SKM-1 treated with dmso at 0.1 percent for 144 hours (cell line): ENCODE measurements around the gene GSG1.

Experiments used
- DNase-seq: peaks from one replicate; lab custom pipeline; 2025; ENCODE audit not compliant: unreplicated experiment; lab: John Stamatoyannopoulos, UW

Gene GSG1

DNA sequence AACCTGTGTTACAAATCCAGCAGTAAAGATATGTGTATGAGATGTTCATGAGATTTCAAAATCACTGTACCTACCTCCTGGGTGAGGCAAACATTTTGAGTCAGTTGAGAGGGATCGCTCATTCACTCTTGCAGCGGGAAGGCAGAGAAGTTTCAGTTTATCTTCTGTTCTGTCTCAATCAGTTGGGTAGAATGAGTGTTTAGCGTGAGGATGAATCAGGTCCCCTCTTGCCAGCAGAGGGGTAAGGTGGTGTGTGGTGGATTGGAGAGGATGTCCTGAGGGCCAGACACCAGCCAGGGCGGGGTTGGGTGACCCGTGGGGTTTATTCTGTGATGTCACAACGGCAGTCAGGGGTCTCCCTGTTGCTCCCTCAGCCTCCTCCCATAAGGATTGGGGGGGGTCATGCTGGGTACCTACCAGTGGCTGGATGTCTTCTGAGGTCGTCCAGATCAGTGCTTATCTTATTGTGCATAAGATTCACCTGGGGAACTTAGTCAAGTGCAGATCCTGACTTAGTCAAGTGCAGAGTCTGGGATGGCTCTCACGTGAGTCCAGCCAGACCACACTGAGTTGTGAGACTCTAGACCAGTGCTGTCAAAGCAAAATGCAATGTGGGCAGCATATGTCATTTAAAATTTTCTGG is at the start of gene GSG1:
Gene GSG1 (minus strand): TSS at position 277 of the 643 bp plus-strand sequence. CDS start 155 bp downstream, at position 122.
- DNase-seq = no peak

DNA sequence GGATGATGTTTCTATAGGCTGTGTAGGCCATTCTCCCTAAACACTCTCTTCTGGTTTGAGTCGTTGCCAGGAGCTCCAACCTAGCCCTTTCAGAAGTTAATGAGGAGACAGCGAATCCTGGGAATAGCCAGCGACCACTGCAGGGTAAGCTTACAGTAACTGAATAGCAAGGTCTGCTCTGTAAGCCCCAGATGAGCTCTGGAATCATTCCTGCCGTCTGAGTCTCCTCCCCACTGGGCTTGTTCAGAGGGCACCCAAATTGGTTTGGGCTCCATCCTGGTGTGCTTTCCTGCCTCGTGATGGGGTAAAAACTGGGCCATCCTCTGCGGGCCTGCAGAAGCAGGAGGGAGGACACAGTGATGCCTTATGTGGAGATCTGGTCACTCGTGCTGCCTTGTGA is 49.7 kb upstream of the GSG1 start:
- DNase-seq = no peak

DNA sequence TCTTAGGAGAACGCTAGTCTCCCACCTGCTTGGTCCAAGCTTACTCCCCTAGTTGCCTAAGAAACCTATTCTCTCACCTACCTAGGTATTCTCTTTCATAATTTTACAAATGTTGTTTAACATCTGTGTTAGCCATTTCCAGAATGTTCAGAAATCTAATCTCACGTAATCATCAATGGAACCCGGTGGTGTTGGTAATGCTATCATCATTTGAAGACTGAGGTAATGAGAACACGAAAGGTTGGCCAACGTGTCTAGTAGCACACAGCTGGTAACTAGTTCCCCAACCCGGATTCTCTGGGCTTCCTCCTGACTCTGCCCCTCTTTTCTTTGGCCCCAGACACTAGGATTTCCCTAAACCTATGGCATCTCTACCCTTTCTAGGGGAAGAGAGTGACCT is 49.3 kb upstream of the GSG1 start:
- DNase-seq = no peak

DNA sequence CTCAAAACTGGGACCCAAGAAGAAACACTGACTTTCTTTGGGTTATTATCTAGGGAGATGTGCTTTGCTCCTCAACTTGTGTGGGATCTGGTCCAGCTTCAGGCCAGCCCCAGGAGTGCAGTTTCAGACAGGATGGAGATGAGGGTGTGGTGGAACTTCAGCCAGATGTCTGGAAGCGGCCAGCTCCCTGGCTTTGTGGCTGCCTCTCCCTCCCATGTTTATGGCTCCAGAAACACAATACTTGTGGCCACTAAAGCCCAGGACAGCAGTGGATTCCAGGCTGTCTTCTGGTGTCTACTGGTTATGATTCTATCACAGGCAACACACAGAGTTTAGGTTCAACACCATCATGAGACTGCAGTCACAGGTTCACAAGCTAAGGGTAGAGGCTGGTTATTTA is 48.8 kb upstream of the GSG1 start:
- no peak for DNase-seq

DNA sequence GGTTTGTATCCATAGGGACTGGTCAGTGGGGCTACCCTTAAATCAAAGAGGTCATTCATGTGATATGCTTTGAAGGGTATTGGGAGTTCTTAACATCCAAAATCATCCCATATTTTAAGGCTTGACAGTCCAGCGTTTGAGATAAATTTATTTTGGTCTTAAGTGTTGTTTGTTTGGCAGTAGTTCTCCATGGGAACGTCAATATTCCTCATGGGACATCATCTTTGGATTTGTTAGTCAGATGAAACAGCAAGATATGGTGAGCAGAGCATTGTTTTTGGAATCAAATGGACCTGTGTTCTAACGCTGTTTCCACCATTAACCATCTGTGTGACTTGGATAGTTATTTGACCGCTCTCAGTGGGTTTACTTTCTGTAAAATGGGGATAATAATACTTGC is 45.9 kb upstream of the GSG1 start:
- DNase-seq = no peak

DNA sequence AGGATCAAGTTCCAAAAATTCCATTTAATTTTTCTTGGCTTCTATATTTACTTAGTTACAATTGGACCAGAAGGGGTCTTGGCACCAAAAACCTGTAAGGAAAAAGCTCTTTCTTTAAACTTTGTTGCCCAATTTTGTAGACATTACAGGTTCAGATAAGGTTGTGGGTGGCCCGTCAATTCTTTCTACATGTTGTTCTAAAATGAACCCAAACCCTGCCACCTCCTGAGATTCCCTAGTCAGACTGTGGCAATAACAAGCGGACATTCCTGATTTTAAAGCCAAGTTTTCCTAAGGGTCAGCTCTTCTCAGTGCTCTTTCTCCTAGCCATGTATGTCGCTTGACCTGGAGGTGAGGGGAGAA is 45.0 kb upstream of the GSG1 start:
- no peak for DNase-seq

DNA sequence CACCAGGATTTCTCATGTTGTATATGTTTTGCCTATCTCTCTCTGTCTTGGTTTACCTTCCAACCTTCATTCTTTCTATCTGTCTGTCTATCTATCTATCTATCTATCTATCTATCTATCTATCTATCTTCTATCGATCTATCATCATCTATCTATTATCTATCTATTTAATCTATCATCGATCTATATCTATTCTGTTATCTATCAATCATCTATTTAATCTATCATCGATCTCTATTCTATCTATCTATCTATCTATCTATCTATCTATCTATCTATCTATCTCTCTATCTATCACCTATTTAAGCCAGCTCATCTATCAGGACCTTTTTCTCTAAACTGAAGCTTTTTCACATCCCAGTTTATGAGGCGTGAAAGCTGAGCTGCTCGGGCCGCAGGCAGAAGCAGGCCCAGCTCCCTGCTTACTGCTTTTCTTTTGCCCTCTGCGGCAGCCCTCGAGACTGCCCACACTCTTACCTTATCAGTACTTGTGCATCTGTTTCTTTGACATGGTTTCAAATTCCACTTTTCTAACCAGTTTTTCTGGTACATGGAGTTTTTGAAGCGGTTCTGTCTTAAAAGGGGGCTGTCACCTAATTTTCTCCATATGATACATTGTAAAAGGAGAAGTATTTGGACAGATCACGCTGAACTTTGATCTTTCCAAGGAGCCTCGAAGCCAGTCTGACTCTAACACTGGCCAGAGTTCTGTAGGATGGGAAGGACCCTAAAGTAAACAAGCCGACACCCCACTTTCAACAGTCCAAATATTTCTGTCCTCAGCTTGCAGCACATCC is 44.4 kb upstream of the GSG1 start:
- DNase-seq = no peak

DNA sequence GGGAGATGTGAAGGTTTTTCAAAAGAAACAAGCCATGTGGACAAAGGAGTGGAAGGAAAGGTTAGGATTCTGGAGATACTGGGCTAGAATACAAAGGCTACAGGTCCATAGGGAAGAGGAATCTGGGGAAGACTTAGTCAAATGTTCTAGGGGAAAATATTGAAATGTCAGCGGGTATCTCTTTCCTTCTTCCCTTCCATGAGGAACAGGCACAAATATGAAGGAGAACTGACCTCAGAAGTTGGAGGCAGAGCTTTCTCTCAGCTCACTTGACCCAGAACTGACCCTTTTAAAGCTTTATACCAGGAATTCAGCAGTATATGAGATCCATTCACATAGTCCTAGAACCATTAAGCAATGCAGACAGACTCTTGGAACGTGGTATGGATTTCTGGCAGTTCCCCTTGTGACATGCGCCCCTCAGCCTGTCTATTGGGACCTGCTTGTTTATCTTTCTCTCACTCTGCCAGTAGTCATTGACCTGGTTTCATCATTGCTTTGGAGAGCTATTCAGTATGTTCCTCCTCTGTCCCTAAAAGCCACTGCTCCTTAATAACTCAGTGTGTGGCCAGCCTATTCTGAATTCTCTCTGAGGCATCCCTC is 43.0 kb upstream of the GSG1 start:
- no peak for DNase-seq

DNA sequence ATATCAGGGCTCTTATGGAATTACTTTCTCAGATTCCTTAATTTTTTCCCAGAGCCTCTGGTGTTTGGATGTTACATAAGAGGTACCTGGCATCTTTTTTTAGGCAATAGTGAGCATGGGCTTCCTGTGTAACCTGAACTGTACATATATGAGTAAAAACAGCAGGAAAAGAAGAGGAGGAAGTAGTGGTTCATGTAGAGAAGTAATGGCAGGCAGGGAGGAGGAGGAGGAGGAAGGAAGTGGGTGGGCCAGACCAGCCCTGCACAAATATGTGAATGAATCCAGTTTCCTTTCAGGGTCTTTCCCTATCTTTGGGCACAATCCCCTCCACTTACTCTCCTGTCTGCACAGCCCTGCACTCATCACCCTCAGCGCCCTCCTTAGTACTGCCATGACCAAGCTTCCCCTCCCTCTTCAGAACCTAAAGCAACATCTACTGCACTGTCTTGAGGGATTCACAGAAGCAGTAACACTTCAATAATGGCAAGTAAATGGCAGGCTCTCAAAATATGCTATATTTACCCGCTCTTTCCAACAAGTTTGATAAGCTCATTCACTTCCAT is 40.9 kb upstream of the GSG1 start:
- DNase-seq = peak; percentile 23

DNA sequence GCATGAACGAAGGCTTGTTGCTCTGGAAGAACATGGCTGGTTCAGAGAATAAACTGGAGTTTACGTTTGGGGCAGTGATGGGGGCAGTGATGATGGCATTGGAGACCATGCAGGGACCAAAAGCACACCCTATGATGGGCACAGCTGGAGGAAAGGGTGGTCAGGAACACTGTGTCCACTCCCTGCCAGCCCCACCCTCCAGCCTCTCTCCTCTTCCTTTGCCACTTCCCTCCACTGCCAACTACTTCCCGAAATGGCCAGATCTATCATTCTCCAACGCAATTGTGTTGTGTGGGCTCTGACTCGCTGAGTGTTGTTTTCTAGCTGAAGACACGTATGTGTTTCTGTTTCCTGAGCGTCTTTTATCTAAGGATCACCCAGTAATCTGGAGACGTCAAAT is 39.3 kb upstream of the GSG1 start:
- DNase-seq = no peak

DNA sequence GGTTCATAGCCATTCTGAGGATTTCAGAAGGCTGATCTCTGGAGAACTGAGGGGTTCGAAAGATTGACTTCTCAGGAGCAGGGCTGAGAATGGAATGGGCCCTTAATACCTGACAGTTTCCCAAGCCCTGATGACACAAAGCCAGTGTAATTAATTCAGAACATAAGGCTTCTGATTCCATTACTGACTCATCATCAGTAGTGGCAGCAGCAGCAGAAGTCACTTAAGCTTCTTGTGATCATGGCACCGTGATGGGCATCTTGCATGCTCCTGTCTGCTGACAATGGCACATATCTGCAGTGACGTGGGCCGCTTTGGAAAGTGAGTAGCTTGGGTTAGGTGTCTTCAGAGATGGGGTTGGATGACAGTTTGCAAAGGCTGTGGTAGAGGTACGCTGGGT is 38.2 kb upstream of the GSG1 start:
- DNase-seq = no peak

DNA sequence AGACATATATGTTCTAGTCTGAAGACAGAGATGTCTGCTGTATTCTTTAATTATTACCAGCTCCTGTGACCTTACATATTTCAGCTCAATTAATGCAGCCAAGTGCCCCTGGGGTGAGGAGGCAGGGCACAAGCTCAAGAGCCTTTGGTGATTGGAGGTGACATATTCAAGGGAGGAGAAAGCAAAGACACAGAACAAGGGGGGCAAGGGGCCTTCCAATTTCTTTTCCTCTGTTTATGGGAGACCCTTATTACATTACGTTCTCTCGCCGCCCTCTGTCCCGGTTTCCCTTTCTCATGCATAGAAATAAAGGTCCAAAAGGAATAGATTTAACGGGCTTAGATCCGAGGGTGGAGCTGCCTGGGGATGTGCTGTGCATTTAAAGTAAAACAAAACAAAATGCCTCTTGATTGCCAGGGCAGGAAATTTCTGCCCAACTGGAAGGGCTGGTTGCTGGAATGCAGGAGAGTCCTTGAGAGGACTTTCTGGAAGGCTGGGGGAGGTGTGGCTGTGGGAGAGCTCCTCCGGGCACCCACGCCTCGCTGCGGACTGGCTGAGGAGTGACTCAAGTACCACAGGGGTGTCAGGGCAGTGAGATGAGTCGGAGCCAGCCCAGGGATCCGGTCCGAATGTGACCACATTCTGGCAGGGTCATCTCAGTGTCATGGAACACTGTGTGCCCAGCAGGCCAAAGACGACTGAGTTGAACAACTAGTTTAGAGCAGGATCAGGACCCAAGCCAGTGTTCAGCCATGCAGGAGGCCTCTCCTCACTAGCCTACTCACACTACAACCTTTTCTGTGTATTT is 32.1 kb upstream of the GSG1 start:
- DNase-seq = no peak

DNA sequence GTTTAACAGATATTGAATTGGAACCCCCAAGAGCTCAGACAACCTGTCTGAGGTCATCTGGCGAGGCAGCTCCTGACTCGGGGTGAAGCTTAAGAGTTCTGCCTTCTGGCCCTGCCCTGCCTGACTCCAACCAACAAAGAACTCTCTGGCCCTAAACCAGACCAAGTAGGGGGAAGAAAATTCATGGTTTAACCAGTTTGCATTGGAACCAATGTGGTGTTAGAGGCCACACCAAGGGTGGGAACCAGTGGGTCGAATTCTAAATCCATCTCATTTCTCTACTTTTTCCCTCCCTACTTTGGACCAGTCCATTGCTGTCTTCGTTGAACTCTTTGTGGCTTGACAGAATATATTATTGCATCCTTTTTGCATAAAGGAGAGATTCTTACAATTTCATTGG is 30.4 kb upstream of the GSG1 start:
- DNase-seq = no peak

DNA sequence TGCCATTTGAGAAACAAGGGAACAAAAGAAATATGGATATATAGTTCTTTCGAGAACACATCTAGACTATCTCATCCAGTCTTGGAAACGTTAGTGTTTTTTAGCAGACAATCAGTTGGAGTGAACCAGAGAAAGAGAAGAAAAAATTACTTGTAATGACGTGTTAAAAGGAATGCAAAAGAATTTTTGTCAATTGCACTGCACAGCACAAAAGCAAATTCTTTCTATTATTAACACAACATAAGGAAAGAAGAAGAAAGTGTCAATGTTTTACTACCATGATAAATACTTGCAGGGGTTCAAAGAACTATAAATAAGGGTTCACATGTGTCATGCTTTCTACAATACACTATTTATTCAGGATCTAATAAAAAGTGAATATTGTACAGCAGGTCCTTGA is 27.5 kb upstream of the GSG1 start:
- DNase-seq = no peak

DNA sequence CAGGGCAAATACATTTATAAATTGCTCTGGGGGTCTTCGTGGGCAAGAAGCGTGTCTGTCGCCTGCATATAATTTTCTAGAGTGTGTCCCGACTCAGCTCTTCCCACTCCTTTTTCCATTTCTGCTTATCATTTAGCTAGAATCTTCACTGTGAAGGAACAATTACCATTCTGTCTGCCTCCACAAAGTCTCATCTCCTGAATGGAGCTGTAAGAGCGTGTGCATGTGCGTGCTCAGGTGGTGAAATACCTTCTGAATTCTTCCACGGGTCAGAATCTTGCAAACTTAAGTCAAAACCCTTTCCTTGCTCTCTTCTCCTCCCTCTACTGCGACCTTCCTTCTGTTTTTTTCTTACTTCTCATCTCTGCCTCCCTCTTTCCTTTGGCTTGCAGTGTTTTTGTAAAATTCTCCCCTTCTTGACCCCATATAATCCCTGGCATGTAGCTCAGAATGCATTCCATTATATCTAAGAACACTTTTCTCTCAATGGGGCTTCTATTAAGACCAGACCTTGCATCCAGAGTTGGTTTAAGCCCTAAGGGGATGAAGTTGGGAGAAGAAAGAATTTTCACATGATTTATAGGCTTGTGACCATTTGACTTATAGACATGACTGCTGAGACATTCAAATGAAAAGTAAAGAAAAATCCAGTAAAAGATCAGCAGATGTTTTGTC is 25.0 kb upstream of the GSG1 start:
- no peak for DNase-seq

DNA sequence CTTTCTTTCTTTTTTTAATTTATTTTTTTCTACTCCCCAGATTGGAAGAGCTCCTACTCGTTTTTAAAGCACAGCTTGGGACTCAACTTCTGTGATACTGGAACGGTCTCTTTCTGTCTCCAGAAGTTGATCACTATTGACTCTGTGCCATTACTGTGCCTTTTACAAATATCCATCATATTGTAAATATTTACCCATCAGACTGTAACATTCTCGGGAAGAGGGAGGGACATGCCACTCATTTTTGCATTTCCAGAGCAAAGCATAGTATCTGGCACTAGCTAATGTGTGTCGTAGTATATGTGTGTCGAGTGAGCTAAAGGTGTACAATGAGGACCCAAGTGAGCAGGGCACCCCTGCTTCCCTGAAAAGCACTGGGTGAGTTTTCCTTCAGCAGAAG is 24.0 kb upstream of the GSG1 start:
- DNase-seq = no peak

DNA sequence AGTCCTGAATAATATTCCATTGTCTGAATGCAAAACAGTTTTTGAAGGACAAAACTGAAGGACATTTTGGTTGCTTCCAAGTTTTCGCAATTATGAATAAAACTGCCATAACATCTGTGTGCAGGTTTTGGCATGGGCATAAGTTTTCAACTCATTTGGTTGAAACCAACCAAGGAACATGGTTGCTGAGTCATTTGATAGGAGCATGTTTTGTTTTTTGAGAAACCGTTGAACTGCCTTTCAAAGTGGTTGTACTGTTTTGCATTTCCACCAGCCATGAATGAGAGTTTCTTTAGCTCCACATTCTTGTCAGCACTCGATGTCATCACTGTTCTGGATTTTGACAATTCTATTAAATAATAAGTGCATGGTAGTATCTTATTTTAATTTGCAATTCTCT is 23.0 kb upstream of the GSG1 start:
- DNase-seq = no peak

DNA sequence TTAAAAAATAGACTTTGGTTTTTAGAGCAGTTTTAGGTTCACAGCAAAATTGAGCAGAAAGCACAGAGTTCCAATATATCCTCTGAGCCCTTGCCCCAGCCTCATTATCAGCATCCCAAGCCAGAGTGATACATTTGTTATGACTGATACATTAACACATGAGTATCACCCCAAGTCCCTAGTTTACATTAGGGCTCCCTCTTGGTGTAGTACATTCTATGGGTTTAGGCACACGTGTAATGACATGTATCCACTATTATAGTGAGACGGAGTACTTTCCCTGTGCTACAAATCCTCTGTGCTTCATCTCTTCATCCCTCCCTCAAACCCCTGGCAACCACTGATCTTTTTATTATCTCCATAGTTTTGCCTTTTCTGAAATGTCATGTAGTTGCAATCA is 22.5 kb upstream of the GSG1 start:
- DNase-seq = no peak

DNA sequence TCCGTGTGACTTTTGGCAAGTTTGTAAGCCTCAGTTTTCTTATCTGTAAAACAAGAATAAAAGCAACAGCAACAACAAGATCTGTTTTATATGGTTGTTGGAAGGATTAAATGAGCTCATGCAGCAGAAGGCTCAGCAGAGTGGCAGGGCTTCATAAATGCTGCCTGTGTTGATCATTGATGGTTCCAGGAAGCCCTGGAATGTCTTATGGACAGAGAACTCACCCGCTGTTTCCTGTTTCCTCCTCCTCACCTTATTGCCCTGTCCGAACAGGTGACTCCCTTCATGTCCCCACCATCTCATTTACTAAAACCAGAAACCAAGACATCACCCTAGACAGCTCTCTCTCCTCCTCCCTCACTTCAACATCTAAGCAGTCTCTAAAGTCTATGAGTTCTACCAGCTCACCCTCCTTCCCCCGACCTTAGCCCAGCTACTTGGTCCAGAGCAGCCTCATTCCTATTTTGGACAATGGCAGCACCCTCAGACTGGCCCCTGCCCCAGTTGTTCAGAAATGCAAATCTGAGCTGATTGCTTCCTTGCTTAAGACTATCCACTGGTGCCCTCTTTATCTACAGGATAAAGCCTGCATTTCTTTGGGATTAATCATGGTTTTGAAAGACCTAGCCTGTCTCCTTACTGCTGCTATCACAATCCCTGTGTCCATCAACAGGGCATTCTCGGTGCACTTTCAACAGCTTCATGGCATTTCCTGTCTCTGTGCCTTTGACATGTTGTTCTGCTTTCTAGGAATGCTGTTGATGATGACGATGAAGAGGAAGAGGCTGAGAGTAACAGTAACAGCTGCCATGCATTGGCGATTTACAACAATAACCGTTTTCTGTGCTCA is 21.4 kb upstream of the GSG1 start:
- no peak for DNase-seq

DNA sequence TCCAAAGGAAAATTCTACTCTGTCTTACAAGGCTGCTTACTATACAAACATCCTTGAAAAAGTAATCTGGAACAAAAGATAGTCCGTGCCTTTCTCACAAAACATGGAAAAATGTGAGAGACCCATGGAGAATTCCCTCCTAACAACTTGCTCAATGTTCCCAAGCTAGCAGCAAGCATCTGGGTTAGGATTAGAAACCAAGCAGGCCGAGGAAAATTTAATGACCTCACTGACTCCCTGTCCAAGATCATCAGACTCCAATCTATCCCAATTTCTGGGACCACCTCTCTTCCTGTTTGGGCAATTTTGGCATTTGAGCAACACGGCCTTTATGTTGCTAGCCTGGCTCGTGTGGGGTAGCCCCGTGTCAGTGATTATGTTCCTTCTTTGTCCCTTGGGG is 18.1 kb upstream of the GSG1 start:
- DNase-seq = no peak
